H1 (cell line): ENCODE data around the gene DOCK1.

Experiments
- CTCF ChIP-seq, 3 experiments: IDR thresholded peaks; 1 replicate in 2 of 3; 2 replicates in 1 of 3; pipeline versions ENCODE4 v1.5.1 to v1.6.1; 2011; ENCODE audit warnings: low read length in 3 of 3, mild to moderate bottlenecking in 3 of 3, inconsistent platforms in 2 of 3, low read depth in 1 of 3, moderate library complexity in 1 of 3; ENCODE audit not compliant: insufficient read depth in 1 of 3; ENCODE audit errors: control extremely low read depth in 1 of 3
- POLR2AphosphoS5 ChIP-seq: IDR thresholded peaks from 2 replicates; pipeline ENCODE4 v1.6.1; 2011; ENCODE audit warnings: low read depth, low read length
- TCF12 ChIP-seq: IDR thresholded peaks from 2 replicates; pipeline ENCODE4 v1.6.1; 2011; ENCODE audit warnings: low read depth, mild to moderate bottlenecking, low read length

GRCh38 chr10:127315888-127316287 is 410.7 kb downstream of the DOCK1 start:
- TF ChIP-seq POLR2AphosphoS5 (no peak), CTCF (IDR thresholded peaks at IDR 0.05; ENCODE audit: control extremely low read depth in 1 of 3, insufficient read depth in 1 of 3, low read depth in 1 of 3, low read length in 3 of 3) (no peak), TCF12 (no peak)
